ENCODE results near the gene PIAS1. TPM values are rescaled to one million over a fixed set of nuclear protein-coding genes. Genes with fewer than 3 reads are reported as not detected.

PIAS1 gene
- total RNA-seq, 4 donors from 2014 or later: 32.6 to 59.5 (median 55.9) TPM

DNA sequence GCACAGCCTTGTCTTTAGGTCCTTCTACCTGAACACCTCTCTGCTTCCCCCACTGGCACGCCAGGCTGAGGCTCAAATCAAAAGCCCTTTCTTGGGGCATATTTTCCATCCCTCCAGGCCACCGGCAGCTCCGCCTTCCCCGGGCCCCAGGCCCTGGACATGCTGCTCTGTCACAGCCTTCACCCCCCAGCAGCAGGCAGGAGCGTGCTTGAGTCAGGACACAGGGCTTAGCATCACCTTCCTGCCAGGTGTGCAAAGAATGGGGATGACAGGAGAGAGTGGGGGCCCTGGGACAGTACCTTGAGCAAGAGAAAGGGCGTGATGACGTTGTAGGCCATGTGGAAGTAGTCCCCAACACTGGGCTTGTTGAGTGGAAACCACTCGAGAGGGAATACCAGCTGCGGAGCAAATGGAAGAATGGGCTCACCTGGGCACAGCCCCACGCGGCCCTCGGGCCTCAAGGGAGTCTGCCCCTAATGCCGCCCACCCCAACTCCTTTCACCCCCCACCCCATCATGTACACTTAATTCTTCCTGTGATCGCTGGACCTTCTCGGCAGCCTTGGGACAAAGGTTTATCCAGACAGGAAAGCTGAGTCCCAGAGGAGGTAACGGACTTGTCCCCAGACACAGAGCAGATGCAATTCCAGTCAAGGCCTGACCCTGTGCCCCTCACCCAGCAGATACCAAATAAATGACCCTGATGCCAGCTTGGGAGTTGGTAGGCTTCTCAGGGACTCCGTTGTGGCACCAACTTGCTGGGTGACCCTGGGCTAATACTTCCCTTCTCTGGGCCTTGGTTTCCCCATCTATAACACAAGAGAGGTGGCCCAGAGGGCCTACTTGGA is 160.1 kb downstream of the PIAS1 start:
- DNase-seq (ENCODE audit: low spot score in 2 of 2): peak in 1 of 2 donors; percentile 83
- intact Hi-C loops (cut with DNase I; ENCODE audit: low total_unique reads): no loop called here
- 94 to 96% methylated on average over 17 of the region's 17 CpGs for WGBS, 2 donors

DNA sequence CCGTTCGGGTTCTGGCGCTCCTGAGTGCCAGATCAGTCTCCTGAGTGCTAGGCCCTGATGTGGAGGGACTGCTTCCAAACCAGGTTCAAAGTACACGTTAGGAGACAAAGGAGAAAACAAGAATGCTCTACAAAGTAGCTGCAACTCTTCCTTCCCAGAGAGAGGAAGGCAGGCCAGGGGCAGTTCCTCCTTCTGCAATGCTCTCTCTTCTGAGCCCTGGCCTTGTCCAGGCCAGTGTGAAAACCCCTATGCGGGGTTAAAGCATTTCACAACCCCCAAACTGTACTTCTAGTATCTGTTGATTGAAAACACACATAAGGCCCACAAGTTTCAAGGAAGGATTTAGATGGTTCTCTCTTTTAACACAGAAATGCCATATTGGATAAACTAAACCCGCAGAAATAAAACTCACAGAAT is 160.7 kb downstream of the PIAS1 start:
- 77 to 80% methylated on average over 6 of the region's 6 CpGs for WGBS, 2 donors
- no peak for TF ChIP-seq POLR2A (IDR thresholded peaks at IDR 0.05)
- TF ChIP-seq, protein P1, sequence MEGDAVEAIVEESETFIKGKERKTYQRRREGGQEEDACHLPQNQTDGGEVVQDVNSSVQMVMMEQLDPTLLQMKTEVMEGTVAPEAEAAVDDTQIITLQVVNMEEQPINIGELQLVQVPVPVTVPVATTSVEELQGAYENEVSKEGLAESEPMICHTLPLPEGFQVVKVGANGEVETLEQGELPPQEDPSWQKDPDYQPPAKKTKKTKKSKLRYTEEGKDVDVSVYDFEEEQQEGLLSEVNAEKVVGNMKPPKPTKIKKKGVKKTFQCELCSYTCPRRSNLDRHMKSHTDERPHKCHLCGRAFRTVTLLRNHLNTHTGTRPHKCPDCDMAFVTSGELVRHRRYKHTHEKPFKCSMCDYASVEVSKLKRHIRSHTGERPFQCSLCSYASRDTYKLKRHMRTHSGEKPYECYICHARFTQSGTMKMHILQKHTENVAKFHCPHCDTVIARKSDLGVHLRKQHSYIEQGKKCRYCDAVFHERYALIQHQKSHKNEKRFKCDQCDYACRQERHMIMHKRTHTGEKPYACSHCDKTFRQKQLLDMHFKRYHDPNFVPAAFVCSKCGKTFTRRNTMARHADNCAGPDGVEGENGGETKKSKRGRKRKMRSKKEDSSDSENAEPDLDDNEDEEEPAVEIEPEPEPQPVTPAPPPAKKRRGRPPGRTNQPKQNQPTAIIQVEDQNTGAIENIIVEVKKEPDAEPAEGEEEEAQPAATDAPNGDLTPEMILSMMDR (IDR thresholded peaks at IDR 0.05): no peak
- DNase-seq (ENCODE audit: low spot score in 2 of 2): peak in 1 of 2 donors; percentile 77
- no peak overlapping the region for H3K4me3 ChIP-seq (ENCODE audit: low read depth, poor library complexity, severe bottlenecking)
- intact Hi-C loops (cut with DNase I; ENCODE audit: low total_unique reads): no loop called here

More for the DNA sequence above, 160.1 kb downstream of the PIAS1 start:
- H3K4me3 ChIP-seq (ENCODE audit: low read depth, poor library complexity, severe bottlenecking): no peak overlapping the region
- no peak for TF ChIP-seq POLR2A (IDR thresholded peaks at IDR 0.05)
- TF ChIP-seq, protein P1 (IDR thresholded peaks at IDR 0.05): no peak

DNA sequence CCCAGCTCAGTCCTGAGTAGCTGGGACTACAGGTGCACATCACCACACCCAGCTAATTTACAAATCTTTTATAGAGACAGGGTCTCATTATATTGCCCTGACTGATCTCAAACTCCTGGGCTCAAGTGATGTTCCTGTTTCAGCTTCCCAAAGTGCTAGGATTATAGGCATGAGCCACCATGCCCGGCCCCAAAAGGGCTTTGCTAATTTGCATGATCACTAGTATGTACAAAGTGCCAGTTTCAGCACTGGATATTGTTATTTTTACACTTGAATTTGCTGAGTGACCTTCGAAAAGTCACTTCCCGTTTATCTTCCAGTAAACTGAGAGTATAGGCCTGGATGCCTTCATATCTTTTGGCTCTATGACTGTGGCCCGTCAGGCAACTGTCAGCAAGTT is 163.2 kb downstream of the PIAS1 start:
- DNase-seq (ENCODE audit: low spot score in 2 of 2): peak in 1 of 2 donors; percentile 62
- TF ChIP-seq, protein P1 (IDR thresholded peaks at IDR 0.05): no peak
- no peak for TF ChIP-seq POLR2A (IDR thresholded peaks at IDR 0.05)
- intact Hi-C loops (cut with DNase I; ENCODE audit: low total_unique reads): no loop called here
- WGBS, 2 donors: 92 to 93% methylated on average over 4 of the region's 4 CpGs
- no peak overlapping the region for H3K4me3 ChIP-seq (ENCODE audit: low read depth, poor library complexity, severe bottlenecking)

DNA sequence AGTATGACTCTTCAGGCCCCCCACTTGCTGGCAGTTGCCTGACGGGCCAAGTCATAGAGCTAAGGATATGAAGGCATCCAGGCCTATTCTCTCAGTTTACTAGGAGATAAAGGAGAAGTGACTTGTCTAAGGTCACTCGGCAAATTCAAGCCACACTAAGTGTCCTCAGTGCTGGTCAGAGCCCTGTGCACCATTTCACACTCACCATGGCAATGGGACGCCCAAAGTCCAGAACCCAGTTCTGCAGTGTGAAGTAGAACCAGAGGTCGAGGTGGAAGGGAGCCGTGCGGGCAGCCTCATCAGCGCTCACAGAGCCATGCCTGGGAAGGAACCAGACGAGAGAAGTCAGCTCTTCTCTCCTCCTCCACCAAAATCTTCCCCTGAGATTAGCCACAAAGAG is 164.2 kb downstream of the PIAS1 start:
- no peak overlapping the region for H3K4me3 ChIP-seq (ENCODE audit: low read depth, poor library complexity, severe bottlenecking)
- TF ChIP-seq POLR2A (IDR thresholded peaks at IDR 0.05): no peak
- TF ChIP-seq, protein P1 (IDR thresholded peaks at IDR 0.05): no peak
- intact Hi-C loops (cut with DNase I; ENCODE audit: low total_unique reads): no loop called here
- peak in 1 of 2 donors; percentile 53 for DNase-seq (ENCODE audit: low spot score in 2 of 2)
- 94 to 95% methylated on average over 8 of the region's 8 CpGs for WGBS, 2 donors

DNA sequence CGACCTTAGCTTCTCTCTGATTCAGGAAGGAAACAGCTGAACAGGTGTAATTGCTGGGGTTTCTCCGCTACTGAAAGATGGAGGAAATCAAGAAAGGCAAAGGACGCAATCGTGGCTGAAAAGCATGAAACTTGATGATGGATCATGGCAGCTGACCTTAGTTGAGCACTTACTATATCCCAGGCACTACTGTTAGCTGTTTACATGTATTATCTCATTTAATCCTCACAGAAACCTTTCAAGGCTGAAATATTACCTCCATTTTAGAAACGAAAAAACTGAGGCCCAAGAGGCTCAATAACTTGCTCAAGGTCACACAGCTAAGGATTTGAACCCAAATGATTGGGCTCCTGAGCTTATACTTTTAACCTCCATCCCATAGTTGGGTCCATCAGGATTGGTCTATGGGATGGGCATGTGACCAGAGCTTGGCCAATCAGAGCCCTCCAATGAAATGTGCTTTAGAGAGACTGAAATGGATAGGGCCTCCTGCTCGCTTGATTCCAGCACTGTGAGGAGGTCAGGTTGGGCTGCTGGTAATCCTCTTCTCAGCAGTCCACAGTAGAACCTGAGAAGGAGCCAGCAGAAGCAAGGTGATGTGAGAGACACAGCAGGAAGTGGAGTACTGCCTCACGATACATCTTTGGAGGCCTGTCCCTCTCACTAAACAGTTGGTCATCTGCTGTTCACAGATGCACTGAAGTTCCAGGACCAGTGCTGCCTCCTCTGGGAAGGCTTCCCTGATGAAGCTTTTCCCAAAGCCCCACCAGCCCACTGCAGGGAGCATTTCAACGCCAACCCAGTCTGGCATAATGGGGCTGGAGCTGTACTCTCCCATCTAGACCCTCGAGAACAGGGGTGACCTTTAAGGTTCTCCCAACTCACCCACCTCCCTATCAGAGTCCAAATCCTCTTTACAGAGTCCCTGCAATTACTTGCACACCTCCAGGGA is 165.0 kb downstream of the PIAS1 start:
- 92 to 97% methylated on average over 9 of the region's 9 CpGs for WGBS, 2 donors
- DNase-seq (ENCODE audit: low spot score in 2 of 2): peak in 1 of 2 donors; percentile 26
- TF ChIP-seq, protein P1 (IDR thresholded peaks at IDR 0.05): no peak
- TF ChIP-seq POLR2A (IDR thresholded peaks at IDR 0.05): no peak
- H3K4me3 ChIP-seq (ENCODE audit: low read depth, poor library complexity, severe bottlenecking): no peak overlapping the region
- intact Hi-C loops (cut with DNase I; ENCODE audit: low total_unique reads): no loop called here
